GM23338 (cell line): ENCODE results near the gene AKAP10. TPM values are rescaled to one million over a fixed set of nuclear protein-coding genes. Genes with fewer than 3 reads are reported as not detected.

Experiments used
- ATAC-seq: fragments of 200-7000 bp; cut with Tn5 transposase; 3 replicates; pipeline ENCODE4 v1.9.1; 2020
- DNase-seq: peaks from one replicate; pipeline ENCODE4 v3.0.0-alpha.2; 2015; ENCODE audit warnings: low spot score
- H2AFZ ChIP-seq: fragments of 200-600 bp; sonication (generic); 2 replicates; pipeline ENCODE4 v1.8.0; 2016; ENCODE audit warnings: antibody characterized with exemption, mild to moderate bottlenecking, moderate library complexity
- H3F3A ChIP-seq: fragments of 200-600 bp; sonication (generic); replicated peaks from 2 replicates; pipeline ENCODE4 v1.8.0; 2017; ENCODE audit warnings: antibody characterized with exemption, mixed run types, low read depth
- H3K27ac ChIP-seq: fragments of 200-600 bp; sonication (generic); 2 replicates; pipeline ENCODE4 v1.6.1; 2016; ENCODE audit warnings: low read depth
- H3K27me3 ChIP-seq: fragments of 200-600 bp; sonication (generic); 2 replicates; pipeline ENCODE4 v1.8.0; 2016; ENCODE audit warnings: mild to moderate bottlenecking, mixed run types, moderate library complexity; ENCODE audit not compliant: insufficient read depth
- H3K36me3 ChIP-seq: fragments of 200-600 bp; sonication (generic); 2 replicates; pipeline ENCODE4 v1.8.0; 2016; ENCODE audit warnings: mild to moderate bottlenecking; ENCODE audit not compliant: insufficient read depth
- H3K4me1 ChIP-seq: fragments of 200-600 bp; sonication (generic); 2 replicates; pipeline ENCODE4 v1.8.0; 2016; ENCODE audit warnings: mild to moderate bottlenecking, moderate library complexity; ENCODE audit not compliant: insufficient read depth
- H3K4me2 ChIP-seq: fragments of 200-600 bp; sonication (generic); 2 replicates; pipeline ENCODE4 v1.7.1; 2017; ENCODE audit warnings: mixed run types
- H3K4me3 ChIP-seq: fragments of 200-600 bp; sonication (generic); 2 replicates; pipeline ENCODE4 v1.6.1; 2016; ENCODE audit warnings: mixed run types
- H3K79me2 ChIP-seq: fragments of 200-600 bp; sonication (generic); replicated peaks from 2 replicates; pipeline ENCODE4 v1.8.0; 2017; ENCODE audit warnings: mild to moderate bottlenecking; ENCODE audit not compliant: insufficient read depth
- H3K9me2 ChIP-seq: fragments of 200-600 bp; sonication (generic); 2 replicates; pipeline ENCODE4 v1.8.0; 2017; ENCODE audit not compliant: insufficient read depth
- H4K20me1 ChIP-seq: fragments of 200-600 bp; sonication (generic); replicated peaks from 2 replicates; pipeline ENCODE4 v1.8.0; 2017; ENCODE audit warnings: mild to moderate bottlenecking; ENCODE audit not compliant: insufficient read depth
- H3K27ac Mint-ChIP-seq: 2 replicates; pipeline ENCODE4 v1.8.0; 2020; ENCODE audit warnings: inconsistent platforms, mild to moderate bottlenecking, moderate library complexity, mixed read lengths
- H3K27me3 Mint-ChIP-seq: 3 replicates; pipeline ENCODE4 v1.8.0; 2022; ENCODE audit warnings: low read depth, mild to moderate bottlenecking, moderate library complexity, mixed read lengths, inconsistent platforms; ENCODE audit not compliant: insufficient read depth, poor library complexity
- H3K36me3 Mint-ChIP-seq: 3 replicates; pipeline ENCODE4 v1.8.0; 2021; ENCODE audit warnings: low read depth, mild to moderate bottlenecking, inconsistent platforms, moderate library complexity, mixed read lengths
- H3K4me1 Mint-ChIP-seq: 3 replicates; pipeline ENCODE4 v1.8.0; 2020; ENCODE audit warnings: mild to moderate bottlenecking, inconsistent platforms, mixed read lengths
- H3K4me3 Mint-ChIP-seq: 3 replicates; pipeline ENCODE4 v1.8.0; 2021; ENCODE audit warnings: moderate library complexity, mild to moderate bottlenecking, inconsistent platforms, mixed read lengths
- H3K9me3 Mint-ChIP-seq: 3 replicates; pipeline ENCODE4 v1.8.0; 2020; ENCODE audit warnings: moderate library complexity, mild to moderate bottlenecking, inconsistent platforms, mixed read lengths
- EZH2 ChIP-seq: fragments of 200-600 bp; sonication (generic); IDR thresholded peaks from one replicate; pipeline ENCODE4 v1.8.0; 2017; ENCODE audit warnings: antibody characterized with exemption, mild to moderate bottlenecking, low read depth; ENCODE audit not compliant: unreplicated experiment
- EZH2phosphoT487 ChIP-seq: fragments of 200-600 bp; sonication (generic); IDR thresholded peaks from one replicate; pipeline ENCODE4 v1.8.1; 2018; ENCODE audit warnings: antibody characterized with exemption; ENCODE audit not compliant: unreplicated experiment
- JUNB ChIP-seq: IDR thresholded peaks from one replicate; pipeline ENCODE4 v1.6.1; 2016; ENCODE audit warnings: antibody characterized with exemption; ENCODE audit not compliant: unreplicated experiment
- NANOG ChIP-seq: IDR thresholded peaks from 2 replicates; pipeline ENCODE4 v1.6.1; 2016; ENCODE audit warnings: antibody characterized with exemption, borderline replicate concordance
- POLR2AphosphoS5 ChIP-seq: IDR thresholded peaks from 2 replicates; pipeline ENCODE4 v1.6.1; 2016; ENCODE audit warnings: antibody characterized with exemption, low read depth
- STAT1 ChIP-seq: IDR thresholded peaks from one replicate; pipeline ENCODE4 v1.6.1; 2016; ENCODE audit warnings: antibody characterized with exemption; ENCODE audit not compliant: unreplicated experiment
- ZNF114 ChIP-seq: fragments of 250-450 bp; sonication (Bioruptor Pico); IDR thresholded peaks from 2 replicates; pipeline ENCODE4 v1.5.0; 2020; ENCODE audit warnings: mild to moderate bottlenecking, moderate library complexity
- polyA plus RNA-seq: library from polyadenylated mRNA; unstranded; fragments of >200 nt; fragmentation: Nextera tagmentation; extraction: Ambion mirVana; gene quantifications from 2 replicates; pipeline ENCODE4 v1.2.1, GENCODE V29; 2016
- total RNA-seq: library from RNA; depleted of rRNA; stranded (reverse); fragments of >200 nt; shearing (Covaris generic); gene quantifications from 2 replicates; pipeline ENCODE4 v1.2.3, GENCODE V29; 2014
- TF ChIP-seq, protein P1 (sequence below), 2 experiments: fragments of 200-600 bp in 1 of 2; sonication (generic) in 1 of 2; conservative IDR thresholded peaks; 2 replicates each; pipeline versions ENCODE4 v1.5.1 to v1.6.1; 2016 to 2017; ENCODE audit warnings: antibody characterized with exemption in 2 of 2, low read depth in 2 of 2, mild to moderate bottlenecking in 2 of 2, moderate library complexity in 1 of 2
- TF ChIP-seq, protein P2 (sequence below): IDR thresholded peaks from one replicate; pipeline ENCODE4 v1.6.1; 2018; ENCODE audit warnings: antibody characterized with exemption; ENCODE audit not compliant: unreplicated experiment
- TF ChIP-seq, protein P3 (sequence below): IDR thresholded peaks from 2 replicates; pipeline ENCODE4 v1.6.1; 2016; ENCODE audit warnings: antibody characterized with exemption

The AKAP10 gene
- total and polyA plus RNA-seq, 2 experiments from 2014 or later, result 16.7 to 25.9 TPM

DNA sequence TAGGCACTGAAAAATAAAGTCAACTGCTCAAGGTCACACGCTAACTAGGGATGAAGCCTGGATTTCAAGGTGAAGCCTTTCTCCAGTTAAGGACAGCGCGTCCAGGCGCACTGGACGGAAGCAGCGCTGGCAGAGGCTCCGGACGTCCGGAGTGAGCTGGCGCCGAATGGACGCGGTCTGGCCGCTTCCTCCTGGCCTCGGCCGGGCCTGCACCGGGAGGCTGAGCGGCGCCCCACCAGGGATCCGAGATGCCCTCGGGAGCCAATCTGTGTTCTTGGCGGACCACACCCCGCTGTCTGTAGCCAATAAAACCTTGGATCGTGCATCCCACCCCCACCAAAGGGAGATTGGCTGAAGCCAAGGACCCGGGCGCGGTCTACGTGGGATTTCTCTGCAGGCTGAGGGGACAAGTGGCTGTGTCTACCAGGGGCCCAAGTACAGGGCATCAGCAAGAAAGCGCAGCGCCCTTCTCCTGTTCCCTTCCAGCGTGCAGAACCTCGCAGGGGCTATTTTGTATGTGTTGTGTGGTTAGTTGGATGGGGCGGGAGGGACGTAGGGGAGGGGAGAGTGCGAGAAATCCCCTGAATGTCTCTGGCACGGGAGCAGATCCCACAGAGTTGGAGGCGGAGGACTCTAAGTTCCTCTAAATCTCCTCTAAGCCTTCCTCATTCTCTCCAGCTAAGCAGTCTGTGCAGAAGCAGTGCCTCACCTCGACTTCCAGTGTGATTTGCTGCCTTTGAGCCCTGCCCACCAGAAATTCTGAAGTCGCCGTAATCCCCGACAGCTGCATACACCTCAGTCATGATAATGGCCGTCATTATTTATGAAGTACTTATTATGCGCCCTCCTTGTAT lies 2.5 kb upstream of the AKAP10 start:
- Histone ChIP-seq H2AFZ (0 out of 2 replicates have a peak overlapping the region, but pooled peaks have one; percentile 43), H3K4me2 (no peak overlapping the region; the same call in 1 of the 2 replicates), H3K27ac (no peak overlapping the region), H4K20me1 (peaks cover 11% of the 10 kb centered on the region), H3F3A (0 out of 2 replicates have a peak, but pooled peaks cover 6% of the 10 kb centered on the region), H3K9me2 (0 out of 2 replicates have a peak, but pooled peaks cover 7% of the 10 kb centered on the region), H3K36me3 (no peaks in the 10 kb centered on the region), H3K4me3 (no peak overlapping the region), H3K79me2 (peaks cover 24% of the 10 kb centered on the region), H3K27me3 (no peaks in the 10 kb centered on the region), H3K4me1 (no peaks in the 10 kb centered on the region)
- Mint-ChIP-seq H3K27me3 (peaks cover 19% of the 10 kb centered on the region), H3K4me1 (peaks cover 8% of the 10 kb centered on the region; the same call in 2 of the 3 replicates), H3K27ac (no peak overlapping the region), H3K9me3 (peaks cover 23% of the 10 kb centered on the region), H3K4me3 (no peak overlapping the region), H3K36me3 (peaks cover 21% of the 10 kb centered on the region)
- peak; percentile 12 for DNase-seq
- ATAC-seq, result no peak
- TF ChIP-seq EZH2, result no peak
- TF ChIP-seq POLR2AphosphoS5, result no peak
- TF ChIP-seq STAT1, result no peak
- TF ChIP-seq, protein P1, sequence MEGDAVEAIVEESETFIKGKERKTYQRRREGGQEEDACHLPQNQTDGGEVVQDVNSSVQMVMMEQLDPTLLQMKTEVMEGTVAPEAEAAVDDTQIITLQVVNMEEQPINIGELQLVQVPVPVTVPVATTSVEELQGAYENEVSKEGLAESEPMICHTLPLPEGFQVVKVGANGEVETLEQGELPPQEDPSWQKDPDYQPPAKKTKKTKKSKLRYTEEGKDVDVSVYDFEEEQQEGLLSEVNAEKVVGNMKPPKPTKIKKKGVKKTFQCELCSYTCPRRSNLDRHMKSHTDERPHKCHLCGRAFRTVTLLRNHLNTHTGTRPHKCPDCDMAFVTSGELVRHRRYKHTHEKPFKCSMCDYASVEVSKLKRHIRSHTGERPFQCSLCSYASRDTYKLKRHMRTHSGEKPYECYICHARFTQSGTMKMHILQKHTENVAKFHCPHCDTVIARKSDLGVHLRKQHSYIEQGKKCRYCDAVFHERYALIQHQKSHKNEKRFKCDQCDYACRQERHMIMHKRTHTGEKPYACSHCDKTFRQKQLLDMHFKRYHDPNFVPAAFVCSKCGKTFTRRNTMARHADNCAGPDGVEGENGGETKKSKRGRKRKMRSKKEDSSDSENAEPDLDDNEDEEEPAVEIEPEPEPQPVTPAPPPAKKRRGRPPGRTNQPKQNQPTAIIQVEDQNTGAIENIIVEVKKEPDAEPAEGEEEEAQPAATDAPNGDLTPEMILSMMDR (conservative IDR thresholded peaks at IDR 0.05; ENCODE audit: low read depth in 2 of 2), result no peak

DNA sequence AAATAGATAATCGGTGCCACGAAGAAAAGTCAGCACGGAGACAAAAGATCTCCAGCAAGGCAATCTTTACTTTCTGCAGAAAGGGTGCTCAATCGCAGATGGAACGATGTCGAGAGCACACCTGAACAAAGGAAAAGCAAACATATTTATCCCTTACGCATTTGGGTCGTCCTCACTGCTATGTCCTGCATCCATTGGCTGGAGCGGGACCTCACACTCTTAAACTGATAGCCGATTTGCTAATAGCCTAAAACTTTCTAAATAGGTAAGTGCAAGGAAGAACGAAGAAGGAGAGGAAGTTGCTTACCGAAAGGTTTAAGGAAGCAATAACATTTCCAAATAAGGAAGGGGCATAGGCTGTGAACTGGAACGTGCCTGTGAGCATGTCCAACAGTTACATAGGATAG lies 1.2 kb upstream of the AKAP10 start:
- Mint-ChIP-seq H3K36me3 (peaks cover 22% of the 10 kb centered on the region), H3K9me3 (peaks cover 23% of the 10 kb centered on the region), H3K27me3 (peaks cover 19% of the 10 kb centered on the region), H3K4me3 (peak overlapping the region; percentile 94), H3K4me1 (peaks cover 8% of the 10 kb centered on the region; the same call in 2 of the 3 replicates), H3K27ac (peak overlapping the region; percentile 97)
- peak overlapping the region; percentile 78; the same call in 1 of the 2 replicates for H3K4me2 ChIP-seq
- peak overlapping the region; percentile 99 for H3K27ac ChIP-seq
- no peaks in the 10 kb centered on the region for H3K27me3 ChIP-seq
- H4K20me1 ChIP-seq, result peaks cover 11% of the 10 kb centered on the region
- H3K79me2 ChIP-seq, result peaks cover 37% of the 10 kb centered on the region
- DNase-seq (no peak), ATAC-seq (no peak)
- H3K9me2 ChIP-seq, result 0 out of 2 replicates have a peak, but pooled peaks cover 7% of the 10 kb centered on the region
- no peak overlapping the region for H2AFZ ChIP-seq
- H3K4me1 ChIP-seq, result no peaks in the 10 kb centered on the region
- no peaks in the 10 kb centered on the region for H3K36me3 ChIP-seq
- H3F3A ChIP-seq, result 0 out of 2 replicates have a peak, but pooled peaks cover 6% of the 10 kb centered on the region
- TF ChIP-seq, protein P2, sequence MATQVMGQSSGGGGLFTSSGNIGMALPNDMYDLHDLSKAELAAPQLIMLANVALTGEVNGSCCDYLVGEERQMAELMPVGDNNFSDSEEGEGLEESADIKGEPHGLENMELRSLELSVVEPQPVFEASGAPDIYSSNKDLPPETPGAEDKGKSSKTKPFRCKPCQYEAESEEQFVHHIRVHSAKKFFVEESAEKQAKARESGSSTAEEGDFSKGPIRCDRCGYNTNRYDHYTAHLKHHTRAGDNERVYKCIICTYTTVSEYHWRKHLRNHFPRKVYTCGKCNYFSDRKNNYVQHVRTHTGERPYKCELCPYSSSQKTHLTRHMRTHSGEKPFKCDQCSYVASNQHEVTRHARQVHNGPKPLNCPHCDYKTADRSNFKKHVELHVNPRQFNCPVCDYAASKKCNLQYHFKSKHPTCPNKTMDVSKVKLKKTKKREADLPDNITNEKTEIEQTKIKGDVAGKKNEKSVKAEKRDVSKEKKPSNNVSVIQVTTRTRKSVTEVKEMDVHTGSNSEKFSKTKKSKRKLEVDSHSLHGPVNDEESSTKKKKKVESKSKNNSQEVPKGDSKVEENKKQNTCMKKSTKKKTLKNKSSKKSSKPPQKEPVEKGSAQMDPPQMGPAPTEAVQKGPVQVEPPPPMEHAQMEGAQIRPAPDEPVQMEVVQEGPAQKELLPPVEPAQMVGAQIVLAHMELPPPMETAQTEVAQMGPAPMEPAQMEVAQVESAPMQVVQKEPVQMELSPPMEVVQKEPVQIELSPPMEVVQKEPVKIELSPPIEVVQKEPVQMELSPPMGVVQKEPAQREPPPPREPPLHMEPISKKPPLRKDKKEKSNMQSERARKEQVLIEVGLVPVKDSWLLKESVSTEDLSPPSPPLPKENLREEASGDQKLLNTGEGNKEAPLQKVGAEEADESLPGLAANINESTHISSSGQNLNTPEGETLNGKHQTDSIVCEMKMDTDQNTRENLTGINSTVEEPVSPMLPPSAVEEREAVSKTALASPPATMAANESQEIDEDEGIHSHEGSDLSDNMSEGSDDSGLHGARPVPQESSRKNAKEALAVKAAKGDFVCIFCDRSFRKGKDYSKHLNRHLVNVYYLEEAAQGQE, result no peak
- TF ChIP-seq EZH2phosphoT487 (no peak), NANOG (no peak), EZH2 (no peak), ZNF114 (no peak), POLR2AphosphoS5 (no peak), JUNB (no peak)
- TF ChIP-seq, protein P3, sequence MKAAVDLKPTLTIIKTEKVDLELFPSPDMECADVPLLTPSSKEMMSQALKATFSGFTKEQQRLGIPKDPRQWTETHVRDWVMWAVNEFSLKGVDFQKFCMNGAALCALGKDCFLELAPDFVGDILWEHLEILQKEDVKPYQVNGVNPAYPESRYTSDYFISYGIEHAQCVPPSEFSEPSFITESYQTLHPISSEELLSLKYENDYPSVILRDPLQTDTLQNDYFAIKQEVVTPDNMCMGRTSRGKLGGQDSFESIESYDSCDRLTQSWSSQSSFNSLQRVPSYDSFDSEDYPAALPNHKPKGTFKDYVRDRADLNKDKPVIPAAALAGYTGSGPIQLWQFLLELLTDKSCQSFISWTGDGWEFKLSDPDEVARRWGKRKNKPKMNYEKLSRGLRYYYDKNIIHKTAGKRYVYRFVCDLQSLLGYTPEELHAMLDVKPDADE, result no peak
- peak overlapping the region; percentile 76; the same call in 1 of the 2 replicates for H3K4me3 ChIP-seq
